Middle frontal gyrus (tissue), 1 donor: ENCODE data around the gene GRIK4.
"Not testable (repeated sequence)": the region's sequence is repeated elsewhere in the genome, so short reads cannot be mapped to it uniquely, and the experiment has no call there.

Experiments used
- DNase-seq: peaks from one replicate; pipeline ENCODE4 v3.0.0-alpha.2; 2015; ENCODE audit warnings: low spot score; ENCODE audit errors: extremely low spot score

The GRIK4 gene

DNA sequence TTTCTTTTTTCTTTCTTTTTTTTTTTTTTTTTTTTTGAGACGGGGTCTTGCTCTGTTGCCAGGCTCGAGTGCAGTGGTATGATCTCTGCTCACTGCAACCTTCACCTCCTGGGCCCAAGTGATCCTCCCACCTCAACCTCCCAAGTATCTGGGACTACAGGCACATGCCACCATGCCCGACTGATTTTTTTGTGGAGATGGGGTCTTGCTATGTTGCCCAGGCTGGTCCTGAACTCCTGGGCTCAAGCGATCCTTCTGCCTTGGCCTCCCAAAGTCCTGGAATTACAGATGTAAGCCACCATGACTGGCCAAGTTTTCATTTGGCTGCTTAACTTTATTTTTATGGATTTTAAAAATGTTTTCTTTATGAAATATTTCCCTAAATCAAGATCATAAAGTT lies 520.1 kb downstream of the GRIK4 start:
- DNase-seq: not testable (repeated sequence)

GRCh38 chr11:121032546-121032945 lies 521.0 kb downstream of the GRIK4 start:
- DNase-seq: no peak

GRCh38 chr11:121033635-121034034 lies 522.1 kb downstream of the GRIK4 start:
- DNase-seq: no peak

DNA sequence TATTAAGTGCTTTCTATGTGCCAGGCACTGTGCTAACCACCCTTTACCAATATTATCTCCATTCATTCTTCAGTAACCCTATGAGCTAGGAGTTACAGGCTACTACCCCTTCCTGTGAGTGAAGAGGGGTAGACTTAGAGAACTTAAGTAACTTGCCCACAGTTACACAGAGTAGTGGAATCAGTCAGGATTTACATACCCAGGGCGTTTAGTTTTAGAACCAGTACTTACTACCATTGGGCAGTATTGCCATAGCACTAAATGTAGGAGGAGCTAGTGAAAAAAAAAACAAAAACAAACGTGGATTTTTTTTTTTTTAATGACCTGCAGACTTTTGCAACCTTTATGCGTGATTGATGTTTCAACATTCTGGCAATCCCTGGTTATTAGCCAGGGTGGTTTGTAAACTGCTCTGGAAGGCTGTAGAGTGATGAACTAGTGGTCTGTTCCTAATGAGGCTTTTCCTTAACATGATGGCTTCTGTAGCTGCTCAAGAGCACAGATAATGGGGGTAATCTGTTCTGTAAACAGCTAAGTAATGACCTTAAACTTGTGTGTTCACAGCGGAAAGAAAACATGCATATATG lies 523.7 kb downstream of the GRIK4 start:
- DNase-seq: no peak

- DNase-seq: no peak
Measured at GRCh38 chr11:121035780-121036179, 524.2 kb downstream of the GRIK4 start.

DNA sequence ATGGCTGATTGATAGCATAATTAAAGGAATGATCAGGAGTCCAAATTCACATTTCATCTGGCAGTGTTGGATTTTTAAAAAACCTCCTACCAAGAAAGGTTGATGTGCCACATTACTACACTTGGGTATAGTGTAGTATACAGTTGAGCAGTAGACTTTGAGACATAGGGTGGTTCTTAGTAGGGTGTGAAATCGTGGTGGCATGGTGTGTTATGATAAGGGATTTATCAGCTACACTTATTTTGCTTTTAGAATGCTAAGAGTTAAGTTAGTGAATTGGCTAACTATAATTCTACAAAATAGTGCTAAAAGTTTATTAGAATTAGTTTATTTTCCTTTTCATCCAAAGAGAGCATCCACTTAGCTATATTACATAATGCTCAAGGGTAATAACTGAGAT lies 525.5 kb downstream of the GRIK4 start:
- DNase-seq: no peak
